Cardiac muscle cell (in vitro differentiated cells and primary cell): ENCODE results near the gene HOXA4. TPM values are rescaled to one million over a fixed set of nuclear protein-coding genes. Genes with fewer than 3 reads are reported as not detected.

Experiments
- DNase-seq, 2 donors: peaks; one replicate each; pipeline versions ENCODE4 v3.0.0 to v3.0.0-alpha.2; 2010 to 2017; ENCODE audit warnings: low read depth in 1 of 2, low spot score in 1 of 2
- H3K27ac ChIP-seq: fragments of 200-600 bp; sonication (generic); 2 replicates; pipeline ENCODE4 v1.5.1; 2016
- H3K27me3 ChIP-seq: fragments of 200-600 bp; sonication (generic); 2 replicates; pipeline ENCODE4 v1.6.0; 2016; ENCODE audit warnings: control low read depth
- H3K36me3 ChIP-seq: fragments of 200-600 bp; sonication (generic); 2 replicates; pipeline ENCODE4 v1.5.1; 2016; ENCODE audit warnings: control low read depth
- H3K4me1 ChIP-seq: fragments of 200-600 bp; sonication (generic); 2 replicates; pipeline ENCODE4 v1.8.1; 2017; ENCODE audit warnings: low read depth, mild to moderate bottlenecking, mixed run types
- H3K4me3 ChIP-seq: fragments of 200-600 bp; sonication (generic); 2 replicates; pipeline ENCODE4 v1.5.1; 2016; ENCODE audit warnings: mild to moderate bottlenecking
- H3K9me3 ChIP-seq: fragments of 200-600 bp; sonication (generic); 2 replicates; pipeline ENCODE4 v1.5.1; 2017; ENCODE audit warnings: low read depth, mild to moderate bottlenecking, control low read depth
- polyA plus RNA-seq: library from polyadenylated mRNA; unstranded; fragments of >200 nt; fragmentation: Nextera tagmentation; extraction: Ambion mirVana; gene quantifications from 2 replicates; pipeline ENCODE4 v1.2.1, GENCODE V29; 2016
- total RNA-seq: library from RNA; depleted of rRNA; stranded (reverse); fragments of >200 nt; gene quantifications from 2 replicates; pipeline ENCODE4 v1.2.3, GENCODE V29; 2016
- TF ChIP-seq, protein P1 (sequence below): IDR thresholded peaks from 2 replicates; pipeline ENCODE4 v1.5.1; 2012; ENCODE audit warnings: low read depth, mild to moderate bottlenecking, low read length

HOXA4 gene
- total and polyA plus RNA-seq, 2 experiments from 2014 or later: 0.46 TPM; not detected in 1

DNA sequence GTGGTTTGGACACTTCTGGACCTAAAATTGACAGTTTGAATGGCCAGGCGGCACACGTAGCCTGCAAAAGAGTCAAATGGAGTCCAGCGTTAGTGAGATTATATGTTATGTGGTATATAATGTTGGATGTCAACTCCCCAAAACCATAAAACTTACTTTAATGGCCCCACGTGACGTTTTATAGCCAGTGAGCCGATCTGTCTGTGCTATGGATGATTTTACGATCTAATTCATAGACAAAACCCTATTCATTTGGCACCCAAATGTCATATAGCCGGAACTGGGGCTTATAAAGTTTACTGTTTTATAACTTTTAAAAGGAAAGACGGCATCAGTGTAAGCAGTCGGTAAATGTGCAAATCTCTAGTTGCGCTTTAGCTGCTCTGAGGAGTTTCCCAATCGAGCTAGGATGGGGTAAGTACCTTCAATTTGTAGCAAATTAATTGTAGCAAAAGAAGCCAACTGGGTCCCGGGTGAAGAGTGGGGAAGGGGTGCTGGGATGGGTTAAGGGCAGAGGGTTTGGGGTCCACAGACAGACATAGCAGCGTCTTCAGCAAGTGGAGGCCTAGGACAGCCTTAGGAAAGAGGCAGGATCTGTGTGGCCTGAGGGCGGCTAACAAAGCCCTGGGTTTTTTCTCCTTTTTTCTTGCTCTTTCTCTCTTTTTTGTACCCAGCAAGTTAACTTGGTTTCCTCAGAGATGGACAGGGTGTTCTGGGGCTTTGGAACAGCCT lies 9.7 kb upstream of the HOXA4 start:
- no peak overlapping the region for H3K27ac ChIP-seq
- TF ChIP-seq, protein P1, sequence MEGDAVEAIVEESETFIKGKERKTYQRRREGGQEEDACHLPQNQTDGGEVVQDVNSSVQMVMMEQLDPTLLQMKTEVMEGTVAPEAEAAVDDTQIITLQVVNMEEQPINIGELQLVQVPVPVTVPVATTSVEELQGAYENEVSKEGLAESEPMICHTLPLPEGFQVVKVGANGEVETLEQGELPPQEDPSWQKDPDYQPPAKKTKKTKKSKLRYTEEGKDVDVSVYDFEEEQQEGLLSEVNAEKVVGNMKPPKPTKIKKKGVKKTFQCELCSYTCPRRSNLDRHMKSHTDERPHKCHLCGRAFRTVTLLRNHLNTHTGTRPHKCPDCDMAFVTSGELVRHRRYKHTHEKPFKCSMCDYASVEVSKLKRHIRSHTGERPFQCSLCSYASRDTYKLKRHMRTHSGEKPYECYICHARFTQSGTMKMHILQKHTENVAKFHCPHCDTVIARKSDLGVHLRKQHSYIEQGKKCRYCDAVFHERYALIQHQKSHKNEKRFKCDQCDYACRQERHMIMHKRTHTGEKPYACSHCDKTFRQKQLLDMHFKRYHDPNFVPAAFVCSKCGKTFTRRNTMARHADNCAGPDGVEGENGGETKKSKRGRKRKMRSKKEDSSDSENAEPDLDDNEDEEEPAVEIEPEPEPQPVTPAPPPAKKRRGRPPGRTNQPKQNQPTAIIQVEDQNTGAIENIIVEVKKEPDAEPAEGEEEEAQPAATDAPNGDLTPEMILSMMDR: no peak
- no peak for DNase-seq

DNA sequence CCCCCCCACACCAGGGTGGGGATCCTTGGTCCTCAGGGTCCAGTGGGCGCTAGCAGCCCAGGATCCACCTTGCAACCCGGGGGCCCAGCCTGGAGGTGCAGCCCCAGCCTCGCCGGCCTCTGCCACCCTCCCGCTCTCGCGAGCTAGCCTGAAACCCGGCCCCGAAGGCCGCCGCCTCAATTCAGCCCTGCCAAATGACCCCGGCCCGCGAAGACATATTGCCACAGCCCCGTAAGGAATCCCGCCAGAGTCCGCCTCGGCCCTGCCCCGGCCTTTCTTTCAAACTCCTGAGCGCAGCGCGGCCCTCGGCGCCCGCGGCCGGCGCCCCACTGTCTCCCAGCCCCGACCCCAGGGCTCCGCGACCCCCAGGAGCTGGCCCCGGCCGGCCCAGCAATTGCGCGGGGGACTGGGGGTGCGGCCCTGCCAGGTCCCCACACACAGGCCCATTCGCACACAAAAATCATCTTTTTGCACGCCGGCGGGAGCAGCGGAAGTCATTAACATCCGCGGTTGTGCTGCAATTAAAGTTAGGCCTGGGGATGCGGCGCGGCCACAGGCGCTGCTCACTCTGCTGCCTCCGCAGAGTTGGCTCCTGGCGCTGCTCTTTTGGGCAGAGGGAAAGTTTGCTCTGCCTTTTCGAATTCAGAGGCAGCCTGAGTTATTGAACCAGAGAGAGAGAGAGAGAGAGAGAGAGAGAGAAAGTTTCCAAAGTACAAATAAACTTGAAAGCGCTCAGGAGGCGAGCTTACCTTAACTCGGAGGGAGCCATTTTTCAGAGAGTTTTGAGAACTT lies 9.0 kb upstream of the HOXA4 start:
- no peak for DNase-seq
- TF ChIP-seq, protein P1: no peak
- Histone ChIP-seq H3K4me1 (peaks cover 4% of the 10 kb centered on the region), H3K27me3 (peaks cover 100% of the 10 kb centered on the region), H3K36me3 (no peaks in the 10 kb centered on the region), H3K9me3 (no peaks in the 10 kb centered on the region), H3K27ac (no peak overlapping the region), H3K4me3 (peak overlapping the region; percentile 9)

More for the DNA sequence above, 9.7 kb upstream of the HOXA4 start:
- Histone ChIP-seq H3K27me3 (peaks cover 100% of the 10 kb centered on the region), H3K4me1 (peaks cover 4% of the 10 kb centered on the region), H3K4me3 (no peak overlapping the region), H3K36me3 (no peaks in the 10 kb centered on the region), H3K9me3 (no peaks in the 10 kb centered on the region)

GRCh38 chr7:27138985-27139333 lies 8.4 kb upstream of the HOXA4 start:
- Histone ChIP-seq H3K4me1 (peaks cover 4% of the 10 kb centered on the region), H3K27me3 (peaks cover 100% of the 10 kb centered on the region), H3K27ac (no peak overlapping the region), H3K36me3 (no peaks in the 10 kb centered on the region), H3K9me3 (no peaks in the 10 kb centered on the region), H3K4me3 (no peak overlapping the region)
- no peak for DNase-seq
- TF ChIP-seq, protein P1: no peak

- H3K27me3 ChIP-seq: peaks cover 100% of the 10 kb centered on the region
- TF ChIP-seq, protein P1: no peak
These were observed 7.9 kb upstream of the HOXA4 start for GRCh38 chr7:27138472-27138871.

DNA sequence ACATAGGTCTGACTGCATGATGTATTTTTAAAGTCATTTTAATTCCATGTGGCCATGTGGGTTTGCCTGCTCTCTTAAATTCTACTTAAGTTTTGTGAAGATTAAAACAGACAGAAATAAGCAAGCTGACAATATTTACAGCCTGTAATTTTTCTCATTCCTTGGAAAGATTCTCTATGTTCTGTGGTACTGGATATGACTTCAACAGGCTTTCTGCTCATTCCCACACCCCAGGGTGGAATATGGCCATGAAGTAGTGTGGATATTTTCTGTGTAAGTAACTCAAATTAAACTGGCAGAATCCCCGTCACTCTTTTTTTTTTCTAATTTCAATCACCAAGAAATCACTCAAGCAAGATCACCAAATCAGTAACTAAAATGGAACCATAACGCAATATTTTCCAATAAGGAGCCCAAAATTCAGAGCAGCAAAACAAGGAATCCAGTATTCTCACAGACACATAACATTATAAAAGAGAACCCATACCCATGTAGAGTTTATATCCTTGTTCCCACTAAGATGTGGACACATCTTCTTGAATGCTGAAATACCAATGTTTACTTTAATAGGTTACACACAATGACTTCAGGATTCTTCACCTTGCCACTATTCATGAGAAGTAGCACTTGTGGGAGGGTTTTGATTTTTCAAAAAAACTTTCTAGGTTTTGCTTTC lies 7.2 kb upstream of the HOXA4 start:
- no peak overlapping the region for H3K27ac ChIP-seq
- H3K9me3 ChIP-seq: no peaks in the 10 kb centered on the region
- no peak overlapping the region for H3K4me3 ChIP-seq
- peaks cover 4% of the 10 kb centered on the region for H3K4me1 ChIP-seq
- H3K36me3 ChIP-seq: no peaks in the 10 kb centered on the region
- TF ChIP-seq, protein P1: no peak
- DNase-seq: no peak
- H3K27me3 ChIP-seq: peaks cover 100% of the 10 kb centered on the region

More at GRCh38 chr7:27138472-27138871, 7.9 kb upstream of the HOXA4 start:
- Histone ChIP-seq H3K27ac (no peak overlapping the region), H3K4me1 (peaks cover 4% of the 10 kb centered on the region), H3K9me3 (no peaks in the 10 kb centered on the region), H3K4me3 (no peak overlapping the region), H3K36me3 (no peaks in the 10 kb centered on the region)
- DNase-seq: no peak
